ENCODE results near the gene NOS1AP.
A peak's percentile ranks its signal among the peaks of the same experiment; 100 is the strongest.
"Not testable (repeated sequence)": the region's sequence is repeated elsewhere in the genome, so short reads cannot be mapped to it uniquely, and the experiment has no call there.

Gene NOS1AP

GRCh38 chr1:162070094-162070748, 730 bp downstream of the NOS1AP start:
- peak; percentile 43 for FAIRE-seq
- no peak for DNase-seq (ENCODE audit: insufficient read length, low spot score)
- TF ChIP-seq PAX5 (IDR thresholded peaks at IDR 0.05; ENCODE audit: insufficient read depth, low read length, severe bottlenecking), result no peak
- TF ChIP-seq POLR2A (IDR thresholded peaks at IDR 0.05; ENCODE audit: low read depth, low read length), result no peak
- TF ChIP-seq POLR2AphosphoS5 (IDR thresholded peaks at IDR 0.05; ENCODE audit: low read depth, low read length), result no peak
- TF ChIP-seq TAF1 (IDR thresholded peaks at IDR 0.05; ENCODE audit: low read depth, low read length), result no peak
- no peak for TF ChIP-seq SPI1 (IDR thresholded peaks at IDR 0.05; ENCODE audit: low read depth, low read length)
- TF ChIP-seq POU2F2 (IDR thresholded peaks at IDR 0.05; ENCODE audit: low read depth, low read length), result no peak

DNA sequence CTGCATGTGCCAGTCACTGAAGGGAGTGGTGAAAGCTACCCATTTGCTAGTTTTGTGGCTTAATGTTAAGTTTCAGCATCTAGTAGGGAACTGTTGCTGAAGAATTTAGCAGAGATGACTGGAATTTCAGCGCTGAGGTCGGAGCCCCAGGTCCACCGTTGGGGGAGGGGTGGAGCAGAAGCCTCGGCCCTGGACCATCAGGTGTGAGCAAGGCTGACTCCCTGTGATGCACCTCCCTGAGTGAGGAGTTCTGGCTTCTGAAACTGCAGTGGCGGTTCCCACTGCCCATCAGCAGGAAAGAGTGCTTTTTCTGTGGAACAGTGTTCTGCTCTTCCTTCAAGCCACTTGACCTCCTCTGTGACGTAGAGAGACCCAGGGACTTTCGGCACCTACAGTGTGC, 1.3 kb downstream of the NOS1AP start:
- FAIRE-seq, result no peak

GRCh38 chr1:162072740-162073139, 3.2 kb downstream of the NOS1AP start:
- no peak for TF ChIP-seq POU2F2 (IDR thresholded peaks at IDR 0.05; ENCODE audit: low read depth, low read length)
- no peak for TF ChIP-seq POLR2AphosphoS5 (IDR thresholded peaks at IDR 0.05; ENCODE audit: low read depth, low read length)
- TF ChIP-seq SPI1 (IDR thresholded peaks at IDR 0.05; ENCODE audit: low read depth, low read length), result no peak
- no peak for TF ChIP-seq POLR2A (IDR thresholded peaks at IDR 0.05; ENCODE audit: low read depth, low read length)
- TF ChIP-seq PAX5 (IDR thresholded peaks at IDR 0.05; ENCODE audit: insufficient read depth, low read length, severe bottlenecking), result no peak
- TF ChIP-seq TAF1 (IDR thresholded peaks at IDR 0.05; ENCODE audit: low read depth, low read length), result no peak
- FAIRE-seq (no peak), DNase-seq (ENCODE audit: insufficient read length, low spot score) (no peak)

More for the DNA sequence above, 1.3 kb downstream of the NOS1AP start:
- no peak for DNase-seq (ENCODE audit: insufficient read length, low spot score)
- TF ChIP-seq POLR2AphosphoS5 (IDR thresholded peaks at IDR 0.05; ENCODE audit: low read depth, low read length) (no peak), POLR2A (IDR thresholded peaks at IDR 0.05; ENCODE audit: low read depth, low read length) (no peak)

DNA sequence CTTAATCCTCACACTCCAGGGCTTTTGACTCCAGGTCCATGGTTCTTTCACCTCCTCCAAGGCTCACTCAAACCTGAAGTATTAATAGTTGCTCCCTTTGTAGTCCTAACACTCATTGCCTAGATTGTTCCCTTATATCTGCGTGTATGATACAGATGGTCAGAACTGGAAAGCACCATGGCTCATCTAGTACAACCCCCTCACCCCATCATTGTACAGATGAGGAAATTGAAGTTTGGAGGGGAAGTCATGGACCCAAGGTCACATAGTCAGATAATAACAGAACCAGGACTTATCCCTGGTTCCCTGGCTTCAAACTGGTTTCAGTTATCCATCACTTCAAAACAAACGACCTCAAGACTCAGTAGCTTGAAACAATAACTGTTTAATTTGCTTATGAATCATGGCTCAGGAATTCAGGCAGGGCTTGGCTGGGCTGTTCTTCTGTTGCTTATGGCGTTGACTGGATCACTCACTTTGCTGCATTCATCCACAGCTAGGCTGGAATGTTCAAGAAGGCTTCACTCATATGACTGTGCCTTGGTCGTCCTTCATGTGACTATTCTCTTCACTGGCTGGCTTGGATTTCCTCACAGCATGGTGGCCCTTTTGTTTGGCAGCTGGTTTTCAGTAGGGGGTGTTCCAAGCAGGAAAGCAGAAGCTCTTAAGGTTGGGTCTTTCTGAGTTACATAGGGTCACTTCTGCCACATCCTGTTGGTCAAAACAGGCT, 5.0 kb downstream of the NOS1AP start:
- FAIRE-seq (no peak), DNase-seq (ENCODE audit: insufficient read length, low spot score) (no peak)
- TF ChIP-seq POU2F2 (IDR thresholded peaks at IDR 0.05; ENCODE audit: low read depth, low read length), result no peak
- TF ChIP-seq POLR2AphosphoS5 (IDR thresholded peaks at IDR 0.05; ENCODE audit: low read depth, low read length), result no peak
- TF ChIP-seq SPI1 (IDR thresholded peaks at IDR 0.05; ENCODE audit: low read depth, low read length), result no peak
- TF ChIP-seq PAX5 (IDR thresholded peaks at IDR 0.05; ENCODE audit: insufficient read depth, low read length, severe bottlenecking), result no peak
- no peak for TF ChIP-seq POLR2A (IDR thresholded peaks at IDR 0.05; ENCODE audit: low read depth, low read length)
- TF ChIP-seq TAF1 (IDR thresholded peaks at IDR 0.05; ENCODE audit: low read depth, low read length), result no peak

GRCh38 chr1:162075862-162076261, 6.4 kb downstream of the NOS1AP start:
- FAIRE-seq, result no peak
- TF ChIP-seq TAF1 (IDR thresholded peaks at IDR 0.05; ENCODE audit: low read depth, low read length) (no peak), POLR2A (IDR thresholded peaks at IDR 0.05; ENCODE audit: low read depth, low read length) (no peak), PAX5 (IDR thresholded peaks at IDR 0.05; ENCODE audit: insufficient read depth, low read length, severe bottlenecking) (no peak), SPI1 (IDR thresholded peaks at IDR 0.05; ENCODE audit: low read depth, low read length) (no peak), POLR2AphosphoS5 (IDR thresholded peaks at IDR 0.05; ENCODE audit: low read depth, low read length) (no peak), POU2F2 (IDR thresholded peaks at IDR 0.05; ENCODE audit: low read depth, low read length) (no peak)
- DNase-seq (ENCODE audit: insufficient read length, low spot score), result no peak

- DNase-seq (ENCODE audit: insufficient read length, low spot score), result no peak
- FAIRE-seq, result no peak
- TF ChIP-seq POU2F2 (IDR thresholded peaks at IDR 0.05; ENCODE audit: low read depth, low read length) (no peak), POLR2AphosphoS5 (IDR thresholded peaks at IDR 0.05; ENCODE audit: low read depth, low read length) (no peak)
Measured at GRCh38 chr1:162077648-162078299, 8.3 kb downstream of the NOS1AP start.

- no peak for DNase-seq (ENCODE audit: insufficient read length, low spot score)
- no peak for TF ChIP-seq POLR2A (IDR thresholded peaks at IDR 0.05; ENCODE audit: low read depth, low read length)
- no peak for TF ChIP-seq POLR2AphosphoS5 (IDR thresholded peaks at IDR 0.05; ENCODE audit: low read depth, low read length)
- no peak for TF ChIP-seq TAF1 (IDR thresholded peaks at IDR 0.05; ENCODE audit: low read depth, low read length)
- TF ChIP-seq POU2F2 (IDR thresholded peaks at IDR 0.05; ENCODE audit: low read depth, low read length), result no peak
- no peak for TF ChIP-seq SPI1 (IDR thresholded peaks at IDR 0.05; ENCODE audit: low read depth, low read length)
- TF ChIP-seq PAX5 (IDR thresholded peaks at IDR 0.05; ENCODE audit: insufficient read depth, low read length, severe bottlenecking), result no peak
- no peak for FAIRE-seq
Measured at GRCh38 chr1:162079030-162079429, 9.5 kb downstream of the NOS1AP start.

DNA sequence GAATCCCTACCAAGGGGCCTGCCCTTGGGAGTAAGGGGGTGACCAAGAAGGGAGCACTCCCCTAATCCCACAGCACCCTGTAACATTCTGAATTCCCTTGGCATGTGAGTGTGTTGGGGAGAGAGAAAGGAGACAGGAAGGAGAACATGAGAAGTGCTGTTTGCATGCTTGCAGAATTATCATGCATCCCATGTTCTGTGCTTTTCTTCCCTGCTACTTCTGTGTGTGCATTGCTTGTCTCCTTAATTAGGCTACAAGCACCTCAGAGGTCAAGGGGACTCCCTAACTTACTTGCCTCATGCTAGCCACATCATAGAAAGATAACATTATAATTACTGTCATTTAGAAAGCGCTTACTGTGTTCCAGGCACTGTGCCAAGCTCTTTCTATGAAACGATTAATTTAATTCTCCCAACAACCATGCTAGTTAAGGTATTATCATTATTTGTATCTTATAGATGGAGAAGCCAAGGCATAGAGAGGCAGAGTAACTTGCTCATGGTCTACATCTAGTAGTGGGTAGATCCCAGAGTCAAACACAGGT, 11.1 kb downstream of the NOS1AP start:
- TF ChIP-seq POLR2A (IDR thresholded peaks at IDR 0.05; ENCODE audit: low read depth, low read length) (no peak), POLR2AphosphoS5 (IDR thresholded peaks at IDR 0.05; ENCODE audit: low read depth, low read length) (no peak), SPI1 (IDR thresholded peaks at IDR 0.05; ENCODE audit: low read depth, low read length) (no peak), PAX5 (IDR thresholded peaks at IDR 0.05; ENCODE audit: insufficient read depth, low read length, severe bottlenecking) (no peak), POU2F2 (IDR thresholded peaks at IDR 0.05; ENCODE audit: low read depth, low read length) (no peak), TAF1 (IDR thresholded peaks at IDR 0.05; ENCODE audit: low read depth, low read length) (no peak)
- FAIRE-seq, result no peak
- no peak for DNase-seq (ENCODE audit: insufficient read length, low spot score)

DNA sequence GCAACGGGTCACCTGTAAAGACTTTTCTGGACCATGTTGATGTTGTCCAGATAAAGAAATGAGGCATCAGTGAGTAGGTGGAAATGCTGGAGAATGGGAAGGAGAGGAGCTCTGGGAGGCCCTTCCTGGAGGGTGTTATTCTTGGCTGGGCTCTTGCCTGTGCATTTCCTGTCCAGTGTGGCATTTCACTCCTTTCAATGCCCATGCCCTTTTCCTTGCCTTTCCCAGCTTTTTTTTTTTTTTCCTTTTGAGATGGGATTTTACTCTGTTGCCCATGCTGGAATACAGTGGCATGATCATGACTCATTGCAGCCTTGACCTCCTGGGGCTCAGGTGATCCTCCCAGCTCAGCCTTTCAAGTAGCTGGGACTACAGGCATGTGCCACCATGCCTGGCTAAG, 11.8 kb downstream of the NOS1AP start:
- FAIRE-seq, result no peak
- TF ChIP-seq SPI1 (IDR thresholded peaks at IDR 0.05; ENCODE audit: low read depth, low read length) (no peak), POLR2AphosphoS5 (IDR thresholded peaks at IDR 0.05; ENCODE audit: low read depth, low read length) (no peak), POU2F2 (IDR thresholded peaks at IDR 0.05; ENCODE audit: low read depth, low read length) (no peak), TAF1 (IDR thresholded peaks at IDR 0.05; ENCODE audit: low read depth, low read length) (no peak), POLR2A (IDR thresholded peaks at IDR 0.05; ENCODE audit: low read depth, low read length) (no peak), PAX5 (IDR thresholded peaks at IDR 0.05; ENCODE audit: insufficient read depth, low read length, severe bottlenecking) (no peak)
- DNase-seq (ENCODE audit: insufficient read length, low spot score), result no peak

DNA sequence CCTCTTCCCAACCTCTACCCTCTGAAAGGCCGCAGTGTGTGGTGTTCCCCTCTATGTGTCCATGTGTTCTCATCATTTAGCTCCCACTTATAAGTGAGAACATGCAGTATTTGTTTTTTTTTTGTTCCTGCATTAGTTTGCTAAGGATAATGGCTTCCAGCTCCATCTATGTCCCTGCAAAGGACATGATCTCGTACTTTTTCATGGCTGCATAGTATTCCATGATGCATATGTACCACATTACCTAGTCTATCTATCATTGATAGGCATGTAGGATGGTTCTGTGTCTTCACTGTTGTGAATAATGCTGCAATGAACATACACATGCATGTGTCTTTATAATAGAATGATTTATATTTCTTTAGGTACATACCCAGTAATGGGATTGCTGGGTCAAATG, 12.6 kb downstream of the NOS1AP start:
- not testable (repeated sequence) for FAIRE-seq; DNase-seq (ENCODE audit: insufficient read length, low spot score)
